MM.1S (cell line): ENCODE data around the gene ANO10.
"Not testable (repeated sequence)": the region's sequence is repeated elsewhere in the genome, so short reads cannot be mapped to it uniquely, and the experiment has no call there.

Source experiments
- DNase-seq: peaks from one replicate; pipeline ENCODE4 v3.0.0-alpha.2; 2015
- H2AFZ ChIP-seq: fragments of 300-600 bp; sonication (generic); 2 replicates; pipeline ENCODE4 v1.6.0; 2016; ENCODE audit warnings: antibody characterized with exemption, low read length
- H3F3A ChIP-seq: fragments of 300-600 bp; sonication (generic); 2 replicates; pipeline ENCODE4 v1.6.1; 2016; ENCODE audit warnings: mild to moderate bottlenecking, antibody characterized with exemption, low read length, moderate library complexity, mixed read lengths; ENCODE audit not compliant: insufficient read depth
- H3K27ac ChIP-seq: fragments of 300-600 bp; sonication (generic); 2 replicates; pipeline ENCODE4 v1.5.1; 2016; ENCODE audit warnings: mild to moderate bottlenecking, low read length
- H3K27me3 ChIP-seq: fragments of 300-600 bp; sonication (generic); replicated peaks from 2 replicates; pipeline ENCODE4 v1.6.0; 2016; ENCODE audit warnings: low read length; ENCODE audit not compliant: insufficient read depth
- H3K36me3 ChIP-seq: fragments of 300-600 bp; sonication (generic); replicated peaks from 2 replicates; pipeline ENCODE4 v1.6.1; 2016; ENCODE audit warnings: mild to moderate bottlenecking, low read length, mixed read lengths; ENCODE audit not compliant: insufficient read depth
- H3K4me1 ChIP-seq: fragments of 300-600 bp; sonication (generic); 2 replicates; pipeline ENCODE4 v1.6.1; 2016; ENCODE audit warnings: low read length, mixed read lengths
- H3K4me2 ChIP-seq: fragments of 300-600 bp; sonication (generic); 2 replicates; pipeline ENCODE4 v1.6.0; 2016; ENCODE audit warnings: low read depth, low read length
- H3K4me3 ChIP-seq: fragments of 300-600 bp; sonication (generic); 2 replicates; pipeline ENCODE4 v1.5.1; 2016; ENCODE audit warnings: low read length, mixed read lengths
- H3K79me2 ChIP-seq: fragments of 300-600 bp; sonication (generic); 2 replicates; pipeline ENCODE4 v1.6.1; 2016; ENCODE audit warnings: mixed run types, low read length, mixed read lengths
- H3K9ac ChIP-seq: fragments of 300-600 bp; sonication (generic); 2 replicates; pipeline ENCODE4 v1.6.1; 2016; ENCODE audit warnings: low read length, mixed read lengths
- H3K9me2 ChIP-seq: fragments of 300-600 bp; sonication (generic); replicated peaks from 2 replicates; pipeline ENCODE4 v1.6.1; 2016; ENCODE audit warnings: mild to moderate bottlenecking, low read length, mixed read lengths; ENCODE audit not compliant: insufficient read depth
- H3K9me3 ChIP-seq: fragments of 300-600 bp; sonication (generic); replicated peaks from 2 replicates; pipeline ENCODE4 v1.6.1; 2016; ENCODE audit warnings: mild to moderate bottlenecking, low read length, mixed read lengths; ENCODE audit not compliant: insufficient read depth
- H4K20me1 ChIP-seq: fragments of 300-600 bp; sonication (generic); 2 replicates; pipeline ENCODE4 v1.6.1; 2016; ENCODE audit warnings: mild to moderate bottlenecking, low read length, moderate library complexity, mixed read lengths; ENCODE audit not compliant: insufficient read depth
- EZH2 ChIP-seq: fragments of 300-600 bp; sonication (generic); optimal IDR thresholded peaks from 2 replicates; pipeline ENCODE3; 2017; ENCODE audit warnings: low read depth, mild to moderate bottlenecking, antibody characterized with exemption, low read length, mixed read lengths
- EZH2phosphoT487 ChIP-seq: fragments of 300-600 bp; sonication (generic); IDR thresholded peaks from 2 replicates; pipeline ENCODE4 v1.6.1; 2018; ENCODE audit warnings: antibody characterized with exemption, low read length
- TF ChIP-seq, protein P1 (sequence below): fragments of 300-600 bp; sonication (generic); IDR thresholded peaks from 2 replicates; pipeline ENCODE4 v1.5.1; 2016; ENCODE audit warnings: antibody characterized with exemption, low read length, mixed read lengths

Gene ANO10

DNA sequence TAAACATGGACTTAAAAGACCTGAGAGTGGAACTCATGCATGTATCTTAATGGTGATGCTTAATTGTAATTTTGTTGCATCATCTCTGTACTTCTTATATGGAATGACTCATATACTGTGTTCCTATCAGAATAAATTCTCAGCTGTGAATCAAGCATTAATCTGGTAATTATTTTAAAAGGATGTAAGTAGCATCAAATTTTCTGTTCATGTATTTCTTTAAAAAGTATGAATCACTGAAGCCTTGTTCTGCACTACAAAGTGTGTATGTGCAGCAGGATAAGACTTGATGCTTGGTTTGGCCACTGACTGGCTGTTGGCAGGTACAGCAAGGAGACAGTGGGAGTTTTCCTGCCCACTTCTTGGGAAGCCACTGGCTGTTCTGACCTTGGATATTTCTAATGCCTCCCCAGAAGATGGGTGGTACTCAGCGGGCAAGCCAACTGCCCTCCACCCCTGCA is 123.9 kb downstream of the ANO10 start:
- Histone ChIP-seq H4K20me1 (no peaks in the 10 kb centered on the region), H3K36me3 (no peaks in the 10 kb centered on the region), H3F3A (no peaks in the 10 kb centered on the region), H3K4me3 (no peak overlapping the region), H3K9ac (no peak overlapping the region), H3K4me1 (no peaks in the 10 kb centered on the region), H3K9me2 (no peaks in the 10 kb centered on the region), H2AFZ (no peak overlapping the region), H3K27ac (no peak overlapping the region), H3K79me2 (no peaks in the 10 kb centered on the region), H3K9me3 (no peaks in the 10 kb centered on the region), H3K4me2 (no peak overlapping the region), H3K27me3 (no peaks in the 10 kb centered on the region)
- TF ChIP-seq EZH2phosphoT487 (no peak), EZH2 (no peak)
- TF ChIP-seq, protein P1, sequence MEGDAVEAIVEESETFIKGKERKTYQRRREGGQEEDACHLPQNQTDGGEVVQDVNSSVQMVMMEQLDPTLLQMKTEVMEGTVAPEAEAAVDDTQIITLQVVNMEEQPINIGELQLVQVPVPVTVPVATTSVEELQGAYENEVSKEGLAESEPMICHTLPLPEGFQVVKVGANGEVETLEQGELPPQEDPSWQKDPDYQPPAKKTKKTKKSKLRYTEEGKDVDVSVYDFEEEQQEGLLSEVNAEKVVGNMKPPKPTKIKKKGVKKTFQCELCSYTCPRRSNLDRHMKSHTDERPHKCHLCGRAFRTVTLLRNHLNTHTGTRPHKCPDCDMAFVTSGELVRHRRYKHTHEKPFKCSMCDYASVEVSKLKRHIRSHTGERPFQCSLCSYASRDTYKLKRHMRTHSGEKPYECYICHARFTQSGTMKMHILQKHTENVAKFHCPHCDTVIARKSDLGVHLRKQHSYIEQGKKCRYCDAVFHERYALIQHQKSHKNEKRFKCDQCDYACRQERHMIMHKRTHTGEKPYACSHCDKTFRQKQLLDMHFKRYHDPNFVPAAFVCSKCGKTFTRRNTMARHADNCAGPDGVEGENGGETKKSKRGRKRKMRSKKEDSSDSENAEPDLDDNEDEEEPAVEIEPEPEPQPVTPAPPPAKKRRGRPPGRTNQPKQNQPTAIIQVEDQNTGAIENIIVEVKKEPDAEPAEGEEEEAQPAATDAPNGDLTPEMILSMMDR: no peak
- no peak for DNase-seq

- H3K4me2 ChIP-seq: no peak overlapping the region
- no peak overlapping the region for H3K4me3 ChIP-seq
- H3K27ac ChIP-seq: no peak overlapping the region
- H3K79me2 ChIP-seq: no peaks in the 10 kb centered on the region
- H2AFZ ChIP-seq: no peak overlapping the region
- H3K36me3 ChIP-seq: no peaks in the 10 kb centered on the region
- no peaks in the 10 kb centered on the region for H3K9me3 ChIP-seq
- H3K4me1 ChIP-seq: no peaks in the 10 kb centered on the region
- no peak for TF ChIP-seq EZH2
- TF ChIP-seq, protein P1: no peak
- no peak for TF ChIP-seq EZH2phosphoT487
- H3K9me2 ChIP-seq: no peaks in the 10 kb centered on the region
- H3F3A ChIP-seq: no peaks in the 10 kb centered on the region
- no peak overlapping the region for H3K9ac ChIP-seq
- no peaks in the 10 kb centered on the region for H3K27me3 ChIP-seq
- no peak for DNase-seq
- H4K20me1 ChIP-seq: no peaks in the 10 kb centered on the region
These were observed 124.4 kb downstream of the ANO10 start for GRCh38 chr3:43497422-43497821.

GRCh38 chr3:43496740-43497375 is 125.0 kb downstream of the ANO10 start:
- Histone ChIP-seq H3K27ac (no peak overlapping the region), H3F3A (no peaks in the 10 kb centered on the region), H3K9me2 (no peaks in the 10 kb centered on the region), H3K9ac (no peak overlapping the region), H3K9me3 (no peaks in the 10 kb centered on the region), H3K4me1 (no peaks in the 10 kb centered on the region), H3K4me3 (no peak overlapping the region), H4K20me1 (no peaks in the 10 kb centered on the region), H2AFZ (no peak overlapping the region), H3K36me3 (no peaks in the 10 kb centered on the region), H3K4me2 (no peak overlapping the region), H3K79me2 (no peaks in the 10 kb centered on the region), H3K27me3 (no peaks in the 10 kb centered on the region)
- DNase-seq: no peak
- TF ChIP-seq EZH2 (no peak), EZH2phosphoT487 (no peak)
- TF ChIP-seq, protein P1: no peak

DNA sequence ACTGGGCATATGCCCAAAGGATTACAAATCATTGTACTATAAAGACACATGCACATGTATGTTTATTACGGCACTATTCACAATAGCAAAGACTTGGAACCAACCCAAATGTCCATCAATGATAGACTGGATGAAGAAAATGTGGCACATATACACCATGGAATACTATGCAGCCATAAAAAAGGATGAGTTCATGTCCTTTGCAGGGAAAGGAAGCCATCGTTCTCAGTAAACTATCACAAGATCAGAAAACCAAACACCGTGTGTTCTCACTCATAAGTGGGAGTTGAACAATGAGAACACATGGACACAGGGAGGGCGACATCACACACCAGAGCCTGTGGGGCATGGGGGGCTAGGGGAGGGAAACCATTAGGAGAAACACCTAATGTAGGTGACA is 128.9 kb downstream of the ANO10 start:
- H3K4me3 ChIP-seq, H3K36me3 ChIP-seq, H3K4me2 ChIP-seq, DNase-seq, H4K20me1 ChIP-seq, H3K27me3 ChIP-seq, H3K9me2 ChIP-seq, H2AFZ ChIP-seq, H3K79me2 ChIP-seq, H3K4me1 ChIP-seq, H3K27ac ChIP-seq, H3K9ac ChIP-seq, H3K9me3 ChIP-seq, H3F3A ChIP-seq: not testable (repeated sequence)

DNA sequence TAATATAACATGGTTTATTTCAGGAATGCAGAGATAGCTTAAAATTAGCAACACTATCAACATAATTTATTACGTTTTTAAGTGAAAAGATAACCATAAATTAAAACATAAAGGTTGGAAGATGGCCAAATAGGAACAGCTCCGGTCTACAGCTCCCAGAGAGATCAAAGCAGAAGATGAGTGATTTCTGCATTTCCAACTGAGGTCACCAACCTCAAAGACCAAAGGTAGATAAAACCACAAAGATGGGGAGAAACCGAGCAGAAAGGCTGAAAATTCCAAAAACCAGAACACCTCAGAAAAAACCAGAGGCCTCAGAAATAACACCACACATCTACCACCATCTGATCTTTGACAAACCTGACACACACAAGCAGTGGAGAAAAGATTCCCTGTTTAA is 130.0 kb downstream of the ANO10 start:
- not testable (repeated sequence) for H3F3A ChIP-seq, H3K9ac ChIP-seq, H3K4me2 ChIP-seq, H3K9me2 ChIP-seq, H3K27me3 ChIP-seq, H3K4me1 ChIP-seq, H3K36me3 ChIP-seq, H2AFZ ChIP-seq, DNase-seq, H3K4me3 ChIP-seq, H3K27ac ChIP-seq, H4K20me1 ChIP-seq, H3K79me2 ChIP-seq, H3K9me3 ChIP-seq
